ENCODE results near the gene KRTAP10-12.
"Not testable (repeated sequence)": the region's sequence is repeated elsewhere in the genome, so short reads cannot be mapped to it uniquely, and the experiment has no call there.

KRTAP10-12 gene

GRCh38 chr21:44685050-44685449 is 11.9 kb upstream of the KRTAP10-12 start:
- not testable (repeated sequence) for H3K36me3 Mint-ChIP-seq (ENCODE audit: low read depth); H3K27ac Mint-ChIP-seq; H3K4me3 Mint-ChIP-seq; H3K9me3 Mint-ChIP-seq
- peaks cover 29% of the 10 kb centered on the region for H3K27me3 Mint-ChIP-seq (ENCODE audit: low read depth)
- H3K4me1 Mint-ChIP-seq (ENCODE audit: low read depth), result peaks cover 14% of the 10 kb centered on the region

GRCh38 chr21:44686000-44686781 is 10.8 kb upstream of the KRTAP10-12 start:
- Mint-ChIP-seq H3K27ac (peak overlapping the region; percentile 52), H3K27me3 (ENCODE audit: low read depth) (peaks cover 29% of the 10 kb centered on the region), H3K4me3 (peak overlapping the region; percentile 51), H3K4me1 (ENCODE audit: low read depth) (peaks cover 14% of the 10 kb centered on the region), H3K9me3 (peaks cover 1% of the 10 kb centered on the region), H3K36me3 (ENCODE audit: low read depth) (no peaks in the 10 kb centered on the region)

DNA sequence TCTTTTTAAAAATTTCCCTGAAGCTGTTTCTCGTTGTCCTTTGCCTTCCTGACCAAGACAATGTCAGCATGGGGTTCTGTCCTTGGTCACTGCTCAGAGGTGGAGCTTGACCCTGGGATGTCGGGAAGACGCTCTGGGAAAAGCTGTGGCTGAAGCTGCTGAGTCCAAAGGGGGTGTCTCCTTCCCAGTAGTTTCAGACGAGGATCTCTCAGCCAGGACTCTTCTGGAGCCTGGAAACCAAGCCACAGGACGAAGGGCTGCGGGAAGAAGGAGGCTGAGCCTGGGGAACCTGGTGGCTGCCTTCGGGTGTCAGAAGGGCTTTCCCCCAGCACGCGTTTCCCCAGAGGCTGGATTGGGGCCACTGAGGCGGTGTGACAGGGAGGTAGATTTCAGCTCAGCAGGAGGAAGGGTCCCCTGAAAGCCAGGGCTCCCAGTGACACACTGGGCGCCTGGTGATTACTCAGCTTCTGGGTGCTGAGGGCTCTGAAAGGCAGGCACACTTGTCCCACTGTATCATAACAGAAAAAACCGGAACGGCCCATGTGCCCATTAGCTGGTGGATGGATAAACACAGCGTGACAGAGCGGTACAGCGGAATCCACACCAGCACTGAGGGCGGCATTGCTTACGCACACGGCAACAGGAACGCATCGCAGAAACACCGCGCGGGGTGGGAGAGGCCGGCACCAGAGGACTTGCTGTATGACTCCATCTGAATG is 10.0 kb upstream of the KRTAP10-12 start:
- Mint-ChIP-seq H3K27me3 (ENCODE audit: low read depth) (peaks cover 35% of the 10 kb centered on the region), H3K36me3 (ENCODE audit: low read depth) (no peaks in the 10 kb centered on the region), H3K4me1 (ENCODE audit: low read depth) (peaks cover 17% of the 10 kb centered on the region), H3K9me3 (peaks cover 7% of the 10 kb centered on the region), H3K27ac (peak overlapping the region; percentile 7), H3K4me3 (no peak overlapping the region)

GRCh38 chr21:44687671-44688070 is 9.3 kb upstream of the KRTAP10-12 start:
- Mint-ChIP-seq H3K4me1 (ENCODE audit: low read depth) (peaks cover 17% of the 10 kb centered on the region), H3K27me3 (ENCODE audit: low read depth) (peaks cover 34% of the 10 kb centered on the region), H3K9me3 (peaks cover 14% of the 10 kb centered on the region), H3K36me3 (ENCODE audit: low read depth) (peaks cover 1% of the 10 kb centered on the region), H3K27ac (no peak overlapping the region), H3K4me3 (no peak overlapping the region)

GRCh38 chr21:44689740-44690139 is 7.2 kb upstream of the KRTAP10-12 start:
- H3K4me3 Mint-ChIP-seq, H3K27ac Mint-ChIP-seq: not testable (repeated sequence)
- peaks cover 49% of the 10 kb centered on the region for H3K27me3 Mint-ChIP-seq (ENCODE audit: low read depth)

DNA sequence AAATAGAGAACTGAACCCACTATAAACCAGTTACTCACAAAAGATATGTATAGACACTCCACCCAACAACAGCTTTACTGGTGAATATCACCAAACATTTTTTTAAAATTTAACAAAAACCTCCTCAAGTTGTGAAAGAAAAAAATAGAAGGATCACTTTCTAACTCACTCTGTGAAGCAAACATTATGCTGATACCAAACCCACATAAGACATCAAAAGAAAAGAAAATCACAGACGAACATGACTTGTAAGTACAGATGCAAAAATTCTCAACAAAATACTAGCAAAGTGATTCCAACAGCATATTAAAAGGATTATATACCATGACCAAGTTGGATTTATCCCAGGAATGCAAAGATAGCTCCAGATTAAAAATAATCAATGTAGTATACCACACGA is 5.3 kb upstream of the KRTAP10-12 start:
- Mint-ChIP-seq H3K4me1 (ENCODE audit: low read depth) (peaks cover 6% of the 10 kb centered on the region), H3K4me3 (no peak overlapping the region), H3K9me3 (peaks cover 27% of the 10 kb centered on the region), H3K27me3 (ENCODE audit: low read depth) (peaks cover 57% of the 10 kb centered on the region), H3K27ac (no peak overlapping the region), H3K36me3 (ENCODE audit: low read depth) (peaks cover 1% of the 10 kb centered on the region)

More at GRCh38 chr21:44689740-44690139, 7.2 kb upstream of the KRTAP10-12 start:
- H3K36me3 Mint-ChIP-seq (ENCODE audit: low read depth), result not testable (repeated sequence)
- H3K9me3 Mint-ChIP-seq, result peaks cover 27% of the 10 kb centered on the region
- H3K4me1 Mint-ChIP-seq (ENCODE audit: low read depth), result peaks cover 16% of the 10 kb centered on the region

GRCh38 chr21:44692798-44693512 is 4.0 kb upstream of the KRTAP10-12 start:
- Mint-ChIP-seq H3K36me3 (ENCODE audit: low read depth) (peaks cover 1% of the 10 kb centered on the region), H3K27me3 (ENCODE audit: low read depth) (peaks cover 66% of the 10 kb centered on the region), H3K4me1 (ENCODE audit: low read depth) (peaks cover 3% of the 10 kb centered on the region), H3K9me3 (peaks cover 27% of the 10 kb centered on the region), H3K27ac (no peak overlapping the region), H3K4me3 (no peak overlapping the region)

- Mint-ChIP-seq H3K4me3 (no peak overlapping the region), H3K27me3 (ENCODE audit: low read depth) (peaks cover 81% of the 10 kb centered on the region), H3K9me3 (peaks cover 27% of the 10 kb centered on the region), H3K27ac (no peak overlapping the region), H3K36me3 (ENCODE audit: low read depth) (peaks cover 1% of the 10 kb centered on the region), H3K4me1 (ENCODE audit: low read depth) (peaks cover 3% of the 10 kb centered on the region)
Measured at GRCh38 chr21:44694776-44695175, 2.2 kb upstream of the KRTAP10-12 start.

DNA sequence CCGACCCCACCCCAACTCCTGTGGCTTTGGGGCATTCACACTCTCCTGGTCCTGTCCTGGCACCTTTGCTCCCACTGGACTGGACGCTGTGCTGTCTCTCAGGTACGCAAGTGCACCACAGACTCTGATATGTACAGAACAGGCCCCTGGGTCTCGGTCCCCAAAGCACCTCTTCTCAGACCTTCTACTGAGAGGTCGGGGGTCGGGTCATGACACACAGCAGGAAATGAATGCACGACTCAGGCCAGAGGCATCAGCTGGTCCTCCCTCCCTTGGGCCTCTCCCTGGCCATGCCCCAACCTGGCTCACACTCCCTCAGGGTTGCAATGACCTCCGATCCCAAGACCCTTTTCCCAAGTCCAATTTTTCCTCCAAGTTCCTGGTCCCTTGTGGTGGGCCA is 1.8 kb upstream of the KRTAP10-12 start:
- Mint-ChIP-seq H3K4me3 (no peak overlapping the region), H3K9me3 (peaks cover 27% of the 10 kb centered on the region), H3K27ac (no peak overlapping the region), H3K4me1 (ENCODE audit: low read depth) (peaks cover 3% of the 10 kb centered on the region), H3K27me3 (ENCODE audit: low read depth) (peaks cover 81% of the 10 kb centered on the region), H3K36me3 (ENCODE audit: low read depth) (peaks cover 1% of the 10 kb centered on the region)

- peaks cover 1% of the 10 kb centered on the region for H3K36me3 Mint-ChIP-seq (ENCODE audit: low read depth)
- peaks cover 77% of the 10 kb centered on the region for H3K27me3 Mint-ChIP-seq (ENCODE audit: low read depth)
- no peak overlapping the region for H3K4me3 Mint-ChIP-seq
- H3K9me3 Mint-ChIP-seq, result peaks cover 27% of the 10 kb centered on the region
- H3K4me1 Mint-ChIP-seq (ENCODE audit: low read depth), result peaks cover 3% of the 10 kb centered on the region
- no peak overlapping the region for H3K27ac Mint-ChIP-seq
Measured at GRCh38 chr21:44695641-44696040, 1.3 kb upstream of the KRTAP10-12 start.

- Mint-ChIP-seq H3K9me3 (peaks cover 24% of the 10 kb centered on the region), H3K36me3 (ENCODE audit: low read depth) (peaks cover 1% of the 10 kb centered on the region), H3K27ac (no peak overlapping the region), H3K27me3 (ENCODE audit: low read depth) (peaks cover 70% of the 10 kb centered on the region), H3K4me1 (ENCODE audit: low read depth) (peaks cover 3% of the 10 kb centered on the region), H3K4me3 (no peak overlapping the region)
Measured at GRCh38 chr21:44696572-44696971, 400 bp upstream of the KRTAP10-12 start.

DNA sequence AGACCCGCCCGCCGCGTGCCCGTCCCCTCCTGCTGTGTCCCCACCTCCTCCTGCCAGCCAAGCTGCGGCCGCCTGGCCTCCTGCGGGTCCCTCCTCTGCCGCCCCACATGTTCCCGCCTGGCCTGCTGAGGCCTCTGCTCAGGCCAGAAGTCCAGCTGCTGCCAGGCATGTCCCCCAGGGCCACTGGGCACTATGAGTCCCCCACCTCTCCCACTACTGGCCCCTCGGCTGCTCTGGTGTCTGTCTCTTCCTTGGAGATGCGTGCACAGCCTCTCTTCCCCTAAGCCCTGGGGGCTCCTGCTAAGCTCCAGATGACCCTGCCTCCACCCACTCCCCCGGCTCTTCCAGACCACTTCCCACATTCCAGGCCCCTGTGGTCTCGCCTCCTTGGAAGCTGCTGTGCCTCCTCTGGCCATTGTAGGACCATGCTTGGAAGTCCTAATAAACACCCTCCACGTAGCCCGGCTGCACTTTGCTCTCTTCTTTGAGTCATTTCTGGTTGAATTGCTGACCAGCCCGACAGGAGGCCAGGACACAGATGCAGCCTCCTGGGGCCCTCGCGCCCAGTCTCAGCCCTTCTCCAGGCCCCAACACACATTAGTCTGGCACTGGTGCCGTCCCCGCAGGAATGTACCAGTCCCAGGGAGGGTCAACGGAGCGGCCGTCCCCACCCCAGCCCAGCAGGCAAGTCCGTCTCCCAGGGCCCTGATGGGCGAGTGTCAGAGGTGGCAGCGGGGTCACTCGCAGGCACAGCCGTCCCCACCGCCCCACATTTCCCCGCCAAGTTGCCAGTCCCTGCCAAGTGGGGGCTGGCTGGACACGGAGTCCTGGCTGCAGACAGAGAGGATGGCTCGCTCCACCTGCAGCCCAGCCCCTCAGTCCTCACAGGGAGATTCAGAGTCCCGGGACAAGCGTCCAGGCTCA is 1.1 kb downstream of the KRTAP10-12 start:
- H3K4me1 Mint-ChIP-seq (ENCODE audit: low read depth), result no peaks in the 10 kb centered on the region
- H3K27me3 Mint-ChIP-seq (ENCODE audit: low read depth), result peaks cover 68% of the 10 kb centered on the region
- no peaks in the 10 kb centered on the region for H3K36me3 Mint-ChIP-seq (ENCODE audit: low read depth)
- H3K4me3 Mint-ChIP-seq, result no peak overlapping the region
- no peak overlapping the region for H3K27ac Mint-ChIP-seq
- peaks cover 10% of the 10 kb centered on the region for H3K9me3 Mint-ChIP-seq

DNA sequence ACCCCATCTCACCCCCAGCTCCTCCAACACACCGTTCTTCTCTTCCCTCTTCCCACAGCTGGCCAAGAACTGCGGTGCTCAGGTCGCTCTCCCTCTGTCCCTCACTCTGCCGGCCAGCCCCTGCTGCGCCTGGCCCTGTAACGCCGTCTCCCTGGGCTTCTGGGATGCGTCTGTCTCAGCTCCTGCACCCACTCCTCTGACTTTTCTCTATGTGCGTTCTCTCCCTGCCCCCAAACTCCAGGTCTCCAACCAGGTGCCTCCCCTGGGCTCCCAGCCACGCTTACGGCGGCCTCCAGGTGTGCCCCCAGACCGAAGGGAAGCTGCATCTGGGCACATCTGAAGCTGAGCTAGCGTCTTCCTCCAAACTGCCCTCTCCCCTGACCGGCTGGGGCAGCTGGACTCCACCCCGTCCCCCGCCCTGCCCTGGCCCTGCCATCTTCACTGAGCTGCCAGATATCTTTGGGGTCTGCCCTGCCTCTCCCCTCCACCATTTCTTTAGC is 2.6 kb downstream of the KRTAP10-12 start:
- H3K4me1 Mint-ChIP-seq (ENCODE audit: low read depth), result no peaks in the 10 kb centered on the region
- peaks cover 68% of the 10 kb centered on the region for H3K27me3 Mint-ChIP-seq (ENCODE audit: low read depth)
- H3K9me3 Mint-ChIP-seq, result no peaks in the 10 kb centered on the region
- H3K36me3 Mint-ChIP-seq (ENCODE audit: low read depth), result no peaks in the 10 kb centered on the region
- no peak overlapping the region for H3K27ac Mint-ChIP-seq
- no peak overlapping the region for H3K4me3 Mint-ChIP-seq
